Measurements from ENCODE around the gene UBE3C. TPM values are rescaled to one million over a fixed set of nuclear protein-coding genes. Genes with fewer than 3 reads are reported as not detected.
A peak's percentile ranks its signal among the peaks of the same experiment; 100 is the strongest.

Gene UBE3C
- total RNA-seq, 4 donors from 2014 or later: 50.3 to 75.0 (median 64.0) TPM

DNA sequence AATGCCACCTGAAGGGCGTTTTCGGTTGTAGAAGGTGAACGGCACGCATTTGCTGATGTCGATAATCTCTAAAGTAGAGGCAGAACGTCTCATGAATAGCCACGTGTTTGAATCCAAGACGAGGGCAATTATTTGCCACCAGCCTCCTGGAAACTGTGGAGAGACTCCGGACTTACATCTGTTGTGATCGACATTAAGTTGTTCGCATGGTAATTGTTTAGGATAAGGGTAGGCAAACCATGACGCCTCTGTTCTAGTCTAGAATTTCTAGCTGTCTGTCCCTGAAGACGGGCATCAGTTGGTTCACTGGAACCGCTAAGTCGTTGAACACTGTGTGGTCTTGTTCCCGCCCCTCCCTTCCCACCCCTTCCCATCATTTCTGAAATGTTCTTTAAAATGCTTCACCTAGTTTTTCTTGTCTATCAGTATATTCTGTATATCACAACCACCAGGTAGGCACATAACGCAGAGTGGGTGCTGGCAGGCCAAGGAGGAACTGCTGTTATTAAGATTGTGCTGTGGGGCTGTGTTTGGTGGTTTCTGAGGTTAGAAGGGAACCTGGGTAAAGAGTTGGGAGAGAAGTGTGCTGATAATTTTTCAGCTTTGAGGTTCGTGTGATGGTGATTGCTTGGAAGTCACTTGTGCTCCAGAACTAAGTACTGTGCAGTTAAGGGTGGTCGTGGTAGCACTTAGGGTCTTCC lies 1.2 kb downstream of the UBE3C start:
- Histone ChIP-seq H3K4me1 (peaks cover 16 to 19% of the 10 kb centered on the region in 2 donors), H3K27ac (peak overlapping the region in 2 of 3 donors; percentile 73 to 81), H3K9me3 (no peaks in the 10 kb centered on the region), H3K36me3 (no peaks in the 10 kb centered on the region), H3K4me3 (replicated peaks in 1 of 3) (peak overlapping the region; percentile 6 to 96 (median 78)), H3K27me3 (no peaks in the 10 kb centered on the region)
- DNase-seq: no peak
- TF ChIP-seq, protein P1, sequence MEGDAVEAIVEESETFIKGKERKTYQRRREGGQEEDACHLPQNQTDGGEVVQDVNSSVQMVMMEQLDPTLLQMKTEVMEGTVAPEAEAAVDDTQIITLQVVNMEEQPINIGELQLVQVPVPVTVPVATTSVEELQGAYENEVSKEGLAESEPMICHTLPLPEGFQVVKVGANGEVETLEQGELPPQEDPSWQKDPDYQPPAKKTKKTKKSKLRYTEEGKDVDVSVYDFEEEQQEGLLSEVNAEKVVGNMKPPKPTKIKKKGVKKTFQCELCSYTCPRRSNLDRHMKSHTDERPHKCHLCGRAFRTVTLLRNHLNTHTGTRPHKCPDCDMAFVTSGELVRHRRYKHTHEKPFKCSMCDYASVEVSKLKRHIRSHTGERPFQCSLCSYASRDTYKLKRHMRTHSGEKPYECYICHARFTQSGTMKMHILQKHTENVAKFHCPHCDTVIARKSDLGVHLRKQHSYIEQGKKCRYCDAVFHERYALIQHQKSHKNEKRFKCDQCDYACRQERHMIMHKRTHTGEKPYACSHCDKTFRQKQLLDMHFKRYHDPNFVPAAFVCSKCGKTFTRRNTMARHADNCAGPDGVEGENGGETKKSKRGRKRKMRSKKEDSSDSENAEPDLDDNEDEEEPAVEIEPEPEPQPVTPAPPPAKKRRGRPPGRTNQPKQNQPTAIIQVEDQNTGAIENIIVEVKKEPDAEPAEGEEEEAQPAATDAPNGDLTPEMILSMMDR (IDR thresholded peaks at IDR 0.05): no peak
- no peak for TF ChIP-seq POLR2A (IDR thresholded peaks at IDR 0.05)
- intact Hi-C loops (cut with DNase I): no loop called here
- 28 to 39% methylated on average over 19 of the region's 19 CpGs for WGBS, 2 donors

GRCh38 chr7:157140511-157140905 lies 1.8 kb downstream of the UBE3C start:
- no peak for DNase-seq
- Histone ChIP-seq H3K4me1 (peaks cover 16 to 19% of the 10 kb centered on the region in 2 donors), H3K36me3 (no peaks in the 10 kb centered on the region), H3K9me3 (no peaks in the 10 kb centered on the region), H3K4me3 (replicated peaks in 1 of 3) (no peak overlapping the region), H3K27ac (no peak overlapping the region), H3K27me3 (no peaks in the 10 kb centered on the region)
- WGBS, 2 donors: 85 to 92% methylated on average over 10 of the region's 10 CpGs
- intact Hi-C loops (cut with DNase I): no loop called here
- TF ChIP-seq POLR2A (IDR thresholded peaks at IDR 0.05): no peak
- TF ChIP-seq, protein P1 (IDR thresholded peaks at IDR 0.05): no peak

- no peak overlapping the region for H3K4me3 ChIP-seq (replicated peaks in 1 of 3)
- DNase-seq: no peak
- TF ChIP-seq, protein P1 (IDR thresholded peaks at IDR 0.05): no peak
- no peak for TF ChIP-seq POLR2A (IDR thresholded peaks at IDR 0.05)
- no peaks in the 10 kb centered on the region for H3K9me3 ChIP-seq
- H3K27ac ChIP-seq: no peak overlapping the region
- intact Hi-C loops (cut with DNase I): no loop called here
- WGBS, 2 donors: 94% methylated on average over 15 to 16 of the region's 16 CpGs
- H3K27me3 ChIP-seq: no peaks in the 10 kb centered on the region
- H3K36me3 ChIP-seq: no peaks in the 10 kb centered on the region
- H3K4me1 ChIP-seq: peaks cover 16 to 19% of the 10 kb centered on the region in 2 donors
These were observed 2.9 kb downstream of the UBE3C start for GRCh38 chr7:157141525-157142060.

DNA sequence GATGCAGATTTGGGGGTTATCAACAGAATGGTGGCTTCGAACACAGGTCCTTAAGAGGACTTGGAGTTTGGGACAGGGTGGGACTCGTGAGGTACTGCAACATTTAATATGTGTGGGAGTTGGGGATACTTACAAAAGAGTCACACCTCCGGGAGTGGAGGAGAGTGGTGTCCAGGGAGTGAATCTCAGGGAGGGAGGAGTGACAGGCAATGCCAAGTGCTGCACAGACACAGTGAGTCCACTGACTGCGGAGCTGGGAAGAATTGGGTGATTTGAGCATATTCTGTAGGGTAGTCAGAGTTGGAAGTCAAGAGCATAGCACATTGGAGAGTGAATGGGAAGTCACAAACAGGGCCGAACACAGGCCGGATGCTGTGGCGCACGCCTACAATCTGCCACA lies 5.1 kb downstream of the UBE3C start:
- no peak overlapping the region for H3K27ac ChIP-seq
- WGBS, 2 donors: 86 to 92% methylated on average over 8 of the region's 8 CpGs

GRCh38 chr7:157149317-157149716 lies 10.6 kb downstream of the UBE3C start:
- 78 to 91% methylated on average over 4 of the region's 4 CpGs for WGBS, 2 donors
- intact Hi-C loops (cut with DNase I): no loop called here
- TF ChIP-seq, protein P1 (IDR thresholded peaks at IDR 0.05): no peak
- no peak for TF ChIP-seq POLR2A (IDR thresholded peaks at IDR 0.05)

More for the DNA sequence above, 5.1 kb downstream of the UBE3C start:
- Histone ChIP-seq H3K36me3 (no peaks in the 10 kb centered on the region), H3K27me3 (no peaks in the 10 kb centered on the region), H3K9me3 (no peaks in the 10 kb centered on the region), H3K4me1 (peaks cover 16 to 19% of the 10 kb centered on the region in 2 donors), H3K4me3 (replicated peaks in 1 of 3) (no peak overlapping the region)
- intact Hi-C loops (cut with DNase I): no loop called here
- no peak for TF ChIP-seq POLR2A (IDR thresholded peaks at IDR 0.05)
- TF ChIP-seq, protein P1 (IDR thresholded peaks at IDR 0.05): no peak
- no peak for DNase-seq

More at GRCh38 chr7:157149317-157149716, 10.6 kb downstream of the UBE3C start:
- Histone ChIP-seq H3K4me3 (replicated peaks in 1 of 3) (no peak overlapping the region), H3K9me3 (no peaks in the 10 kb centered on the region), H3K27me3 (no peaks in the 10 kb centered on the region), H3K36me3 (no peaks in the 10 kb centered on the region), H3K27ac (no peak overlapping the region), H3K4me1 (no peaks in the 10 kb centered on the region)
- DNase-seq: no peak
